NCI-H128 (cell line): ENCODE data around the gene FRMD8.

ENCODE experiments used
- DNase-seq: peaks from one replicate; lab custom pipeline; 2025; ENCODE audit not compliant: unreplicated experiment; lab: John Stamatoyannopoulos, UW

Gene FRMD8

DNA sequence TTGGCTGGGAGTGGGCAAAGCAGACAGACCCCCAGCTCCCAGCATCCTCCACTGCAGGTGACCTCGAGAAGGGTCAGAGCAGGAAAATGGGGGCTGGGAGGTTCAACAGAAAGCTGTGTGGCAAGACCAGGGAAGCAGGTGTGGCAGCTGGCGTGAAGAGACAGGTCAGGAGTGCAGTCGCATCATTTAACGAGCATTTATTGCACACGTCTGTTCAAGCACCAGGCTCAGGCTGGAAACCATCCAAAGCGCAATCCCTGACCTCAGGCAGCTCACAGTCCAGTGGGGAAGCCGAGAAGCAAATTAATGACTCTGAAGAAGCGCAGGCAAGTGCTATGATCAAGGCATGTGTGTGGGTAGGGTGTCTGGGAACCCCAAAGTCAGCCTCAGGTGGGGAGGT, 11.4 kb upstream of the FRMD8 start:
- no peak for DNase-seq

DNA sequence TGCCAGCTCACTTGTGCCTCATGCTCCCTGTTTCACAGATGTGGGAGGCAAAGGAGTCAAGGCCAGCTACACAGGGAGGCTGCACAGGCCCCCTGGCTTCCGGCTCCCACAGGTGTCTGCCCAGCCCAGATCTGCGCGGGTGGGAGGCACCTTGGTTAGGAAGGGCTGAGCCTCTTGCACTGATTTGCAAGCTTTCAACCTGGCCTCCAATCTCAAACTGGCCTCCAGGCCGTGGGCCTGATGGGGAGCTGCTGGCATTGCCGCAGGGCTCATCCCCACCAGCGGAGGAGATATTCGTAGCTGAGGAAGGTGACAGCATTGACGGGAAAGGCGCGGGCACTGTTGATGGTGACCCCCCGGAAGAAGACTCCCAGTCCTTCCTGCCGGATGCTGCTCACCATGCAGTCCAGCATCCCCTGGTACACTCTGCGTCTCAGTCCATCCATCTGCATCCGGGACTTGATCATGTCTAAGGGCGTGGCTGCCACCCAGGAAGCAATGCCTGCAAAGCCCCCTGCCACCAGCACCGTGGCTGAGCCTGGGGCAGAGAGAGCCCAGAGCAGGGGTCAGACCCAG, 10.2 kb upstream of the FRMD8 start:
- DNase-seq = no peak

DNA sequence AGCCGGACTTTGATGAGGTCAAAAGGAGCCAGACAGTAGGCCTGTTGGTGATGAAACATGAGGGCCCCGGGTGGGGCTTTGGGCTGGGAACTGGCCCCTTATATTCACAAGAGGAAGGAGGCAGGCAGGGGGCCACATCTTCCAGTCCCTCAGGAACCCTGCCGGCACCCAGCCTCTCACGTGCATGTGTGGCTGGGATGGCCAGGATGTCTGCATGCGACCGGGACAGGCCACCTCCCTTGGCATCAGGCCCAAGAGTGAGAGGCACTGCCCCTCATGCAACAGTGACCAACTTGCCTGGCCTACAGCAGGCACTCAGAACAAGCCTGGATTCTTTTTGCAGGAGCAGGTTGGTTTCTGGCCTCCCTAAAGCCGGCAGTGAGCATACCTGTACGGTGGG, 9.4 kb upstream of the FRMD8 start:
- DNase-seq = no peak

DNA sequence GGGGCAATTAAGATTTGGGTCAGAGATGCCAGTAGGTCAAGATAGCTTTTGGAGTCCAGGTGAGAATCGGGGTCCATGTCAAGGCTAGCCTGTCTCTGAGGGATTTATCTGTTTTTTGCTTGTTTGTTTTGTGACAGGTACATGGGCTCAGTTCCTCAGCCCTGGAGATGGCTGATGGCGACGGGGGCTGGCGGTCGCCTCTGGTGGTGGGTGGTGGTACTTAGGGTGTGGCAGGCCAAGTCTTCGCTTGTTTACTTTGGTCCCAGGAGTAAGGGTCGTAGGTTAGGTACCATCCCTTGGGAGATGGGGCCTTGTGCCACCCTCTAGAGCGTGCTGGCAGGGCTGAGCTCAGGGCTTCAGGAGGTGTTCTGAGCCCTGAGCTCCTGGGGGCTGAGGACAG, 8.7 kb upstream of the FRMD8 start:
- DNase-seq = no peak

DNA sequence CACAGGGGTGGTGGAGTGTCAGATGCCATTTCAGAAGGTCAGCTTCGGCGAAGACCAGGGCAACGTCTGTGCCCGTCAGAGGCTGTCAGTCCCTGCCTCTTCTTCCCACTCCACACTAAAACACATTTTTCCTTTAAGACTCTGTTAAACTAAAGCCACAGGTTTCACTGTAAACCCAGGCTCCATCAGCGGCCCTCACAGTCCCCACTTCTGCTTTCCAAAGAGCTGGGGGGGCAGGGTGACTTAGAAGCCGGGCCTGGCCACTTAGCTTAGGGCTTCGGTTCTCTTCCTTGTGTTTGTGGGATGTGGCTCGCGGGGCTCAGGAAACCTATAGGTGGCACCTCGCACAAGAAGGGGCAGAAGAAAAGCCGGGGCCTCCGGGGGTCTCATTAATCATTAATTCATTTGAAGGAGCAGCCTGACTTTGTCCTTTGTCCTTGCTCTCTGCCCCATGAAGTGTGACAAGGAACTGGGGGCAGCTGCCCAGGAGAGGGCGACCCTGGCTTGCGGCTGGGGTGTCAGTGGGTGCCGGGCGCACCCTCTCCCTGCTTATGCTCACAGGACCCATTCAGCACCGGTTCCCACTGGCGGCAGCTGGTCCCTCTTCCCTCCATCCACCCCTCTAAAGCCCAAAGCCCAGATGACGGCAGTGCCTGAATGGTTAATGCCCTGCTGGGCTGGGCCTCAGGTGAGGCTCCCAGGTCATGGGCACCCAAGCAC, 8.1 kb upstream of the FRMD8 start:
- DNase-seq = no peak

DNA sequence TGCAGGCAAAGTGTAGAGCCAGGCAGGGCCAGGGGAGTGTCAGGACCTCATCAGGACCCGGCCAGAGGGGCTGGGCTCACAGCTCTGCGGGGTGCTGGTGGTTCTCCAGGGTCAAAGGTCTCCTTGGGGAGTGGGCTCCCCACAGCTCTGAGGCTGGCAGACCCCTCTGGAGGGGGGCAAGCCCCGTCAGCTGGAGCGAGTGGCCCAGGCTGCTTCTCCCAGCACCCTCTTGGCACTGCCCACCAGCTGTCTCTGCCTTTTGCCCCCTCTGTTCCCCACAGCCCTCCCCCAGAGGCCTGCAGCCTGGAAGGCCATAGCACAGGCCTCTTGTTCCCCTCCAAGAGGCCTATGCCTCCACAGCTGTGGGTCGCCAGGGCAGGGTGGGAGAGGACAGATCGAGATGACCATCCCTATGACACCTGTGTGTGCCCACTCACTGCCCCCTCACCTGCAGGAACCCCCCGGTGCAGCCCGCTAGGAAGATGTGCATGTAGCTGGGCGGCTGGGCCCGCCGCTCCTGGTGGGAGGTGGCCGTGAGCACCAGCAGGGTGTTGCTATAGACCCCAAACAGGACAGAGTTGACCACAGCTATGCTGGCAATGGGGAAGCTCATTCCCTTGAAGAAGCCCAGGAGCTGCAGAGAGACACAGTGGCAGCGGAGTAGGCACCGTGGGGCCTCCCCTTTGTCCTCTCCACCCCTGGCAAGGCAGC, 7.4 kb upstream of the FRMD8 start:
- DNase-seq = no peak

DNA sequence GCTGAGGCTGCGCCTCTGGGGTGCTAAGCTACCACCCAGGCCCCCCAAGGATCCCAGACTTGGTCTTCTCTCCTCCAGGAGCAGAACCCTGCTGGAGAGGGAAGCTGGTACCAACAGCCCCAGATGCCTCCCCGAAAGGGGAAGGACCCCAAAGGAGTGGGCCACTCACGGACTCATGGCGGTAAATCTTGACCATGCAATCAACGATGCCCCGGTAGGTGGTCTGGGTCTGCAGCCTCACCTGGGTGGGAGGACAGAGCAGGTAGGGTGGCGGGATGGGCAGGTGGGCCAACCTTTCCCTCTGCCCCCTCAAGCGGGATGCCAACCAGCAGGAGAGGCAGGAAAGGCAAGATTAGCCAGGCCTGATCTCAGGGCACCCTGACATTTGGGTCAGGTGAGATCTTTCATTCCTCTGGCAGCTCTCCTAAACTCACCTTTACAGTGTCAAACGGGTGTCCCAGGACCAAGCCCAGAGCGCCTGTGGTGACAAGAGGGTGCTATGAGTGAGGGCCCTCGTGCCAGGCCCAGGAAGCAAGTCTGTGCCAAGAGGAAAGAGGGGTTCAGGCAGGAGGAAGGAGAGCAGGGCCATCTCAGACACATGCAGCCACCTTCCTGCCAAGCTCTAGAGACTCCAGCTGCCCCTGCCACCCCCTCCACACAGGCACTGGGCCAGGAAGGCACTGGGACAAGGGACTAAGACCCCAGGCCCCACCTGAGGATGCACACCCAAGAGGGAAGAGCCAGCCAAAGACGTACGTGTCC, 6.6 kb upstream of the FRMD8 start:
- no peak for DNase-seq

DNA sequence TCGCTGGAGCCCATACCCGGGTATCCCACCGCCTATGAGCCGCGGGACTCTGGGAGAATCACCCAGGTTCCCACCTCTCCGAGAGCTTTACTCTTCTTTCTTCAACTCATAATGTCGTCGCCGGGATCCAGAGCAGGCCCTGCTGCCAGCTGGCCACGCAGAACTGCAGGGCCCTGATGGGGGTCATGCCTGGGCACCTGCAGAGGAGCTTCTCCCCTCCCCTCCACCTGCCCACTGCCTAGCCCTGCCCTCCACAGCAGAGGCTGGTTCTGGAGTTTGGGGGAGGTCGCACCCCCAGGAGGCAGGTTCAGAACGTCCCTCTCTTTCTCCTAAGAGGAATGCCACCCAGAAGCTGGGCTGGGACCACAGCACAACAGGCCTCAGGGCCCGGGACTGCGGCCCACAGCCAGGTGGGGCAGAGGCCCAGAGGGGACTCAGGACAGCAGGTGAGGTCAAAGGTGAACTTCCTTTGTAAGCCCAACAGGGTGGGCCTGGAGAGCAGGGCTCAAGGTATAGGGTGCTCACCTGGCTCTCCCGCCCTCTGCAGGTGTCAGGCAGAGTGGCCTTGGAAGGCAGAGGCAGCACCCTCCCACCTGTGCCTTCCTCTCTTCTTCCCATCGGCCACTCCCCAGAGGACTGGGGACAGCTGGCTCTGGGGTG, 5.8 kb upstream of the FRMD8 start:
- no peak for DNase-seq

DNA sequence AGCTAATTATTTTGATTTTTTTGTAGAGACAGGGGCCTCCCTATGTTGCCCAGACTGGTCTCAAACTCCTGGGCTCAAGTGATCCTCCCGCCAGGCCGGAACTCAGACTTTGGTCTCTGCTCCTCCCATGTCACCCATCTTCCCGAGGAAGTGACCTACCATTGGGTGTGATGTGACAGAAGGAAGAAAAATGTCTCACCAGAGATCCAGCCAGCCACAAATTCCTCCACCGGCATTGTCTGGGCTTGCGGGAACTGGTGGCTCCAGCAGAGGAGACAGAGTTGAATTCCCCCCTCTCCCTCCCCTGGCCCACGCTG, 4.8 kb upstream of the FRMD8 start:
- DNase-seq = no peak

DNA sequence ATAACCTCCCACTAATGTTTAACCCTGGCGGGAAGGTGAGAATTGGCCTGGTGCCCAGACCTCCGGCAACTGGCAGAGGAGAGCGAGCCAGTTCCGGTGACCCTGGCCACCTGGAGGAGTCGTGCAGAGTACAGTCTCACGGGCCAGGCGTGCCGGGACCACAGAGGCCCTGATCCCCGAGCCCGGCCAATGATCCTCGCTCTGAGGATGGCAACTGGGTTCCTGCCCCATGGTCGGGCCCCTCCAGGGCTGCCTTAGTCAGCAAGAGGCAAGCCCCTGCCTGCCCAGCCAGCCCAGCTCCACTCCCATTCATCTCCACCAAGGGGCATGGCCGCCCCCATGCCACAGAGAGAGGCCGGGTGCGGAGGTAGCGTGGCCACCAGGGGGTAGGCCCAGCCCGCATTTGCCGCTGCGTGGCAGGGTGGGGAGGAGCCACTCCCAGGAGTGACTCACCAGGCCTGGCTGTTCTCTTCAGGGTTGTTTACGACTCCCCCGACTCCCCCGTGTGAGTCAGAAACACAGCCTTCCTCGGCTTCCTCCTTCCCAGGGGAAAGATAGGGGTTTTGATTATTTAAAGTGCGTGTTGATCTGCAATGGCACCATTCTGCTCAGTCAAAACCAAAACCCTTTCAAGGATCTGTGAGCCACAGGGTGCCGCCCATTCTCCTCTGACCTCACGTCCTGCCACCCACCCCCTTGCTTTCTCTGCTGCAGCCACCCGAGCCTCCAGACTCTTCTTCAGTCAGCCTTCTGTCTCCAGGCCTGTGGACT, 4.2 kb upstream of the FRMD8 start, which contains the start of gene SLC25A45:
Gene SLC25A45 (minus strand): TSS at position 614 of the 771 bp plus-strand sequence. CDS start 695 bp downstream, outside the sequence.
- DNase-seq = peak; percentile 64

DNA sequence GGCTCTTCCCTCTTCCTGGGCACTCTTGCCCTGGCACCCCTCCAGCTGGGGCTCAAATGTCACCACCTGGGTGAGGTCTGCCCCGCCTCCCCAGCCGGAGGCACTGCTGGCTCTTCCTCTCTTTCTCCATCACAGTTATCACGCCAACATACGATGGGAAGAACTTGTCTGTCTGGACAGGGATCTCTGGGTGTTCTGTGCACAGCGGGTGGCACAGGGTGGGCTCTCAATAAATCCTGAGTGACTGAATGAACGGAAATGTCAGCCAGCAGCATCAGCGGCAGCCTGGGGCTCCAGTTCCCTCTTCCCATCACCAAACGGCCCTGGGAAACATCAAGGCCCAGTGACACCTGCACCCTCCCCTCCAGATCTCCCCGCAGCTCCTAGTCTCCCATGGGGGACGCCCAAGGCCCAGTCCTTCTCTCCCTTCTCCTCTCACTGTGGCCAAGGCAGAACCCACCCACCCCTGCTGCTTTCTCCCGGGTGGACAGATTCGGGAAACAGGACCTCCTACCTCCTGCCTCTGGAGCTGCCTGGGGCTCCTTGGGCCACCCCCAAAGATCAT, 3.6 kb upstream of the FRMD8 start:
- DNase-seq = peak; percentile 86

DNA sequence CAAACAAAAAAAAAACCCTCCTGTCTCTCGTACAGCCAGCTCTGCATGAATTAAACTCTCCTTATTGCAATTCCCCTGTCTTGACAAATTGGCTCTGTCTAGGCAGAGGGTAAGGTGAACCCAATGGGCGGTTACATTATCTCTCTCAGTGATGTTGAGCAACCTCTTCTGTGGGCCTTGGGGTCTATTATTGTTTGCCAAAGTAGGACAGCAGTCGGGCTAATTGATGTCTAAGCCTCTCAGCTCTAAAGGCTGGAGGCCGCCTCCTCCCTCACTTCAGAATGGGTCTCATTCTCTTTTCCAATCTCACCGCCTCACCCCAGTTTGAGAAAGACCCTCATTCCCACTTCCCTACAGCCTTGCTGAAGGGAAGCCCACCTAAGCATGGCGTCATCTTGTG, 2.7 kb upstream of the FRMD8 start:
- no peak for DNase-seq

DNA sequence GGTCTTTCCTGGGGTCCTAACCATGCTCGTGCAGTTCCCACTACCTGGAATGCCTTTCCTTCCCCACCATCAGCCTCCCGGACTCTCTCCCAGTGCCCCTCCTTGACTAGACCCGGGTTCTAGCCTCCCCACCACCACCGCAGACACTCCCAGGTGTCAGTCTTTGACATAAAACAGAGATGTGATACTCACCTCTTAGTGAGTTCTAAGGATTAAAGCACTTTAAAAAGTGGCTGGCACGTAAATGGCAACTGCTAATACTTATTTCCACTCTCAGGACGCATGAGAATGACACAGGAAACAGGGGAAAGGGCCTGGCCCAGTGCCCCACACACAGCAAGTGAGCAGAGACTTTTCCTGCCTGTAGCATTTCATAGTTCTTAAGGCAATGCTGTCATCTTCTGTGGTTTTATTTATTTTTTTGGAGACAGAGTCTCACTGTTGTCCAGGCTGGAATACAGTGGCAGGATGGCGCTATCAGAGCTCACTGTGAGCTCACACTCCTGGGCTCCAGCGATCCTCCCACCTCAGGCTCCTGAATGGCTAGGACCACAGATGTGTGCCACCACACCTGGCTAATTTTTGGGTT, 2.0 kb upstream of the FRMD8 start:
- DNase-seq = no peak

DNA sequence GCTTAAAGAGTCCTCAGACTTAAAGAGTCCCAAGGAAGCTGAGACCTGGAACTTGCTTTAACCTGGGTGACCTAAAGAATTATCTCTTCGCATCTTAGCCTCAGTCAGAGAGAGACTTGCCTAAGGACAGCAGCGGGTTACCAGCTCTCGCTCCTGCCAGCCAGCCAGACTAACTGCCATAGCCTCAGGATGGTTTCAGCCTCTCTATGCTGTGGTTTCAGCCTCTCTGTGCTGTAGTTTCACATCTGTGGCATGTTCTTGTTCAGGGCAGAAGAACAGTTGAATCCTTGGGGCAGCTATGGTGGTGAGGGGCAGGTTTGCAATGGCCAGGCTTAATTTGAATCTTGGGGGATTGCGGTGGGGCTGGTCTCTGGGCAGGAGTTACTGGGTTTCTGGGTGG, 2.3 kb downstream of the FRMD8 start:
- DNase-seq = no peak

DNA sequence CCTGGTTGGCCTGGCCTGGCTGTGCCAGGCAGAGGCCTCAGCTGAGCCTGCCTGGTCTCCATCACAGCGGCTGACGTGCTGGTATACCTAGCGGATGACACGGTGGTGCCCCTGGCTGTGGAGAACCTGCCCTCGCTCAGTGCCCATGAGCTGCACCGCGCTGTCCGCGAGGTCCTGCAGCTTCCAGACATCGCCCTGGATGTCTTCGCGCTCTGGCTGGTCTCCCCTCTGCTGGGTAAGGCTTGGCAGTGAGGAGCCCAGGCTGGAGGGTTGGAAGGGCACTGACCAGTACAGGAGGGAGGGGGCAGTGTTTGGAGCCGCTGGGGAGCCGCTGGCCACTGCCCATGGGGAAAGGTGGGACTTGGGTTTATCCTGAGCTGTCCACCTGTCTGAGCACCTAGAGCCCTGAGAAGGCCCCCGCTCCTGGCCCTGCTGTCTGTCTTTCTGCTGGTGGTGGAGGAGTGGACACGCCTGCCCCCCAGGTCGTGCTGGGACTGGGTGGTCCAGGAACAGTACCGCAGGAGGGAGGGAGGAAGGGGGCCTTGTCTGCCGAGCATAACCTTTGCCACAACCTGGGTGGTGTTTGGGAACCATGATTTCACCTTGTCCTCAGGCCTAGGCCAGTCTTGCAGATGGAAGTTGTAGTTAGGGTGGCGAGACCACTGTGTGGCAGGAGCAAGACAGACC, 3.0 kb downstream of the FRMD8 start:
- DNase-seq = no peak

DNA sequence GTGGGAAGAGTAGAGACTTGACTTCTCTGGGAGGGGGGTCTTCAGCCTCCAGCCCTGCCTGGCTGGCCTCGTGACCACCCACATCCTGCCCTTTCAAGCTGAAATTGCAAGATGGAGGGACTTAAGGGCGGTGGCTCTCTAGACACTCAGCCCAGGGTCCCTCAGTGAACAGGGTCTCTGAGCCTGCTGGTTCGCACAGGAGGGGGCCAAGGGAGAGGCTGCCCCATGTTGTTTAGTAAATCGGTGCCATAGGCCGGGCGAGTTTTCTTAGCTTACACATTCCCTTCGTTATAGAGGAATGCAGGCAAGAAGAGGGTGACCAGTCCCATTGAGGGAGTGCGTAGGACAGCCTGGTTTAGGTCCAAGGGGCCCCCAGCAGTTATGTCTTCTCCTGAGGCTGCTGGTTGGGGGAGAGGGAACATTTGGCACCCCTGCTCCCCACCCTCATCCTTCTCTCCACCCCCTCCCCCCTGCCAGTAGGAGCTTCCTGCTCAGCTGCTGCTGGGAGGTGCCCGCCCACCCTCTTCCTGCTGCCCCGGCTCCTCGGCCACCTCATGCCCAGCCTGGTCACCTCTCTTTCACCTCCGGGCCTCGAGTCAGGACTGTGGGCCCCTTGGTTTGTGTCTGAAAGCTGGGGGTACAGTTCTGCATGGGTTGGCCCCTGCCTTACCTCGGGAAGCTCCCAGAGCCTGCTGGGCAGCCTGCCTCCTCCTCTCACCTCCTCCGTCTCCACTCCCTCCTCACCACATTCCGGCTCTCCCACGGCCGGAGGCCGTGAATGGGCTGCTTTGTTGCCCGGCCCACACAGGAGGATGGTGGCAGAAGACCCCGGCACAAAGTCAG, 3.9 kb downstream of the FRMD8 start:
- no peak for DNase-seq

DNA sequence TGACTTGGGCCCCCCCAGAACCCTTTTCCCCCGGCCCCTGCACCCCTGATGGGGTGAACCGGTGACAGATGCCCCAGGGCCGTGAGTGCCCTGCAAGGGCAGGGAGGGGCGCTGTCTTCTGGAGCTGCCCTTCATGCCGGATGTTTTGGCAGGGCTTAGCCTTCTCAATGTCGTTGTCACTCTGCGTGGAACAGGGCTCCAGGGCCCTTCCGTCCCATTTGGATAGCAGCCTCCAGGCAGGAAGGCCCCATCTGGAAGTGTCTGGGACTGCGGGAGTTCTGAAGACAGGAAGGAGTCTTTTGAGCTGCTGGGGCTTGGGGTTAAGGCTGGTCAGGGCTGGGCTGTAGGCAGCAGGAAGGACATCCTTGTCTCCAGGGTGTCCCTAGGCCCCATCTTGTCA, 4.6 kb downstream of the FRMD8 start:
- no peak for DNase-seq

DNA sequence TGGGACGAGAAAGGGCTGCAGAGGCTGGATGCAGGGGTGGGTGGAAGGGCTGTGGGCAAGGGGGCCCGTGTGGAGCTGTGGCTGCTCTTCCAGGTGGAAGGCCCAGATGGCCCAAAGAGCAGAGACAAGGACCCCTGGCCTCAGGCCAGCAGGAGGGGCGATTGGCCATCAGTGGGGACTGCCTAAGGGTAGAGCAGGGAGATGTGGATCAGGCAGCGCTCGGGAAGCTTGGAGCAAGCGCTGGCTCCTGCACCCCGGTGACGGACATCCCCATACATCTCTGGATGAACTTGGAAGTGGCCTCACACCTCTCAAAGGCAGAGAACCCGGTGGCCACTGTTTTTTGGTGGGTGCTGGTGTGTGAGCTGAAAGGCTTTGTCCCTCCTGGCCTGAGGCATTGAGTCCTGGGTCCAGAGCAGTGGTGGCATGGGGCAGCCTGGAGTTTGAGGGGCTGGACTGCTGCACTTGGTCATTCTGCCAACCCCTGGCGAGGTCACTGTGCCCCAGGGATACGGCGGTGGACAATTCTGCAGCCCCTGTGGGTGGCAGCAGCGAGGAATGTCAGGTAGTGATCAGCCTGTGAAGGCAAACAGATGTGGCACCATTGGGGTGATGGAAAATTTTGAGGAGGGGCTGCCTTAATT, 5.9 kb downstream of the FRMD8 start:
- DNase-seq = no peak
